NCI-H2107 treated with DMSO at 0.1 percent for 48 hours (cell line): ENCODE measurements around the gene OPRL1.

Source experiments
- DNase-seq: peaks from one replicate; lab custom pipeline; 2025; ENCODE audit not compliant: unreplicated experiment; lab: John Stamatoyannopoulos, UW

Gene OPRL1

DNA sequence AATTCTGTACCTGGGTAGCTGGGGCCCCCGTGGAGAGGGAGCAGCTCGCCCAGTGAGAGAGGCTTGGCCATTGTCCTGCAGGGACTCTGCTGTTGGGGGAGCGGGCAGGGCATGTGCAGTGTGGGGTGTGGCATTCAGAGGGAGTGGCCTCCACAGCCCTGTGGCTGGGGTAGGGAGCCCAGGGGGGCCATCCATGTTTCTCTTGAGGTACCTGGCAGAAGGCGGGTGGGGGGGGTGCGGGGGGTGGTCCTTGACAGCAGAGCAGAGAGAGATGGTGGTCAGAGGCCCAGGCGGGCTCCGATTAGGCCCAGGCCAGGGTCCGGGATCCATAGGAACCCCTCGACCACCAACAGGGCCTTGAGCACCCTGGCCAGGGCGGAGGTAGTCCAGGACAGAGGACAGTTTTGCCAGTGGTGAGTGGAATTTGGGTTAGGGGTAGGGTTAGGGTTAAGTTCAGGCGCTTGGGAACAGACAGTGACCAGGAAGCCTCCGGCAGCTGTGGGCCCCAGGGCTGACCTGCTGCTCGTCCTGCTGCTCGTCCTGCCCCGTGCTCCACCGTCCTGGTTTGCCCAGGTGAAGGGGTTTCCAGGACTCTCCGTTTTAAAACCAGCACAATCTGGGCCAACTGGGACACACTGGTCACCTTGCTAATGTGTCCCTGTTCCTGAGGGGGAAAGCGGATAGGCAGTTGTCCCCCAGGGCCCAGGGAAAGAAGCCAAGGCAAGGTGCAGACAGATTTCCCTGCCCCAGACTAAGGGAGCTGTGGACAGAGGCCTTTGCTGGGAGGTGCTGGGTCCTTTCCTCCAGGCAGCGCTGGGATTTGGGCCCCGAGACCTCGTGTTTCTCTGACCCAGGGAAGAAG, 59.5 kb downstream of the OPRL1 start:
- no peak for DNase-seq

DNA sequence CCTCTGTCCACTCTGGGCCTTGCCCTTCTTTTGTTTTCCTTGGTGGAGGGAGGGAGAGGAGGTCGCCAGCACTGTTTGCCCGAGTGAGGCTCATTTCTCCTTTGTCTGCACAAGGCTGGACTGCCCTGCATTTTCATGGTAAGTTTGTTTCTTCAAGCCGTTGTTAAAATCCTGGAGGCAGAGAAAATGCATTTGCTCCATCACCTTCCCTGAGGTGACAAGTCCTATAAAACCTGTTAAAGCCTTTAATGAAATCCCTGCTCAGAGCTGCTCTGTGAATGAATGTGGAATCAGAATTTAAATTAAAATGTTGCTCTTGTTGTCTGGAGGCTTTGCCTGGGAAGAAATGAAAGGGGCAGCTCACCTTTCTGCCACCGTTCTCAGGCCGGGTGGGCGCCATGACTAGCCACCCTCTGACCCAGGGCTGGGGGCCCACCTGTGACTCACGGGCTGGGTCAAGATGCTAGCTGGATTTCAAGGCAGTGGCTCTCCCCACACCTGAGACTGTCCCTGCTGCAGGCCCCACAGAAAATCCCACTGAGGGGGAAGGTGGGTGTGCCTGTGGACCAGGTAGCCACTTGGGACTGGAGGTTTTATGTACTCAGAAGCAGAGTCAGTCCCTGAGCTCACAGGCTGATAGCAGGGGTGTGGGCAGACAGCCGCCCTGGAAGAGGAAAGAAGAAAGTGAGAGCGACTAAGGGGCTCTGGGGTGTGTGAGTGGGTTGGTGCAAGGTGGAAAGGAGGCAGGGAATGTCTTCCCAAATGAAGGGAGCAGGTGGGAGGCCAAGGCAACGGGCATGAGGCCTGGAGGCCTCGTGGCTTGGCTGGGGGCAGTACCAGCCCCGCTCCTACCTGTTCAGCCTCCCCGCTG, 60.4 kb downstream of the OPRL1 start:
- DNase-seq: no peak

DNA sequence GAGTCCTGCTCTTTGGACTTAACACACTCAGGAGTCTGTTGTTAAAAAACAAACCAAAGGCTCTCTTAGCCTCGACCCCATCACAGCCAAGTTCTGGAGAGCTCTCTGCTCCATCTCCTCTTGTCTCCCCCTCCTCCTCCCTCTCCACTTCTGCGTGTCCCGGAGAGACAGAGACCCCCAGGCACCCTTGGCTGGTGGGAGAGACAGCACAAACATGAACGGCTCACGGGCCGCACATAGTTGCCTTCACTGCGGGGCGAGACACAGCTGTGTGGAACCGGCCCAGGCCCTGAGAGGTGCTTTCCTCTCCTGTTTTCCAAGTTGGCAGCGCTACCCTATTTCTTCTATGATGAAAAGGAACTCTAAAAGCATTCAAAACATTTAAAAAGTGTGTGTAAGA, 61.1 kb downstream of the OPRL1 start:
- DNase-seq: no peak

DNA sequence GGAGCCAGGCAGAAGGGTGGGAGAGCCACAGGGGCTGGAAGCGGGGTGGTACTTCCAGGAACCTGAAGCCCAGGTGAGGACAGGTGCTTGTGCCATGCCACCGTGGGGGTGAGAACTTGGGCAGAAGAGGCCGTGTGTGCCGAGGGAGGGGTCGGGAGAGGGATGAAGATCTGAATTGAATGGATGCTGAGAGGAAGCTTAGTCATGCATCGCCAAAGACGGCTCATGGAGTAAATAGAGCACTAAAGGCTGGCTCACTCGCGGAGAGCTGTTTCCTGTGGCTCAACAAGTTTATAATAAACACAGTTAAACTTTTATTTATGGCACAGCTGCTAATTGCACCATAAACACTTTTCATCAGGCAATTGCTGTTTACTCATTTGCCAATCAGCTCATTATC, 62.7 kb downstream of the OPRL1 start:
- DNase-seq: peak; percentile 79

DNA sequence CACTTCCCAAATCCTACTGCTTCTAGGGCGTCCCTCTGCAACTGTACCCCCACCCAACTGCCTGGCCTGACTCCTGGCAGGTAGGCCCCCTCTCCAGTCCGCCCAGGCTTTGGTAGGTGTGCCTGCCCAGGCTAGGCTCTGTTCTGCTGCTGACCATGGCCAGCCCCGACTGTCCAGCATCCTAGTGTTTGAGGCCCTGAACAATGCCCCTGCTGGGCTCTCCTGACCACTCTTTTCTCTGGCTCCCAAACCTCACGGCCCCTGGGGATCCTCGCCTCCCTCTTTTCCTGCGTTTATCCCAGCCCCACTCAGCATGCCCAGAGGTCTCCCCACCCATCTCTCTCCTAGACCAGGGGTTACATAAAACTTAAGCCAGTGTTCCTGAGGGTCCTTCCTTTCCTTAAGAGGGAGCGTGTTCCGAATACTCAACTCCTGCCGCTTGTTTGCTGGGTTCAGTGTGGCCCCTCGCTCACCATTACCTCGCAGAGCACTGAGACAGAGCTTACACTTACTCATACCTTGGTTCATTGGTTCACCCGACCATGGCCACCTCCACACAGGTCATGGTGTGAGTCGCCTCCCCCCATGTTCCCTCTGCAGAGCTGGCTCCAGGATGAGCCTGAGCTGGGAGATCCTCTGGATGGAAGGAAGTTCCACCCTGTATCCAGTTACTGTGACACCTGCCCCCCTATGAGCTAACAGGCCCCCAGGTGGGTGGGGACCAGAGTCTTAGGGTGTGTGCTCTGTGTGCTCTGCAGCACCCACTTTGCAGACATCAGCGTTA, 63.3 kb downstream of the OPRL1 start:
- DNase-seq: no peak

DNA sequence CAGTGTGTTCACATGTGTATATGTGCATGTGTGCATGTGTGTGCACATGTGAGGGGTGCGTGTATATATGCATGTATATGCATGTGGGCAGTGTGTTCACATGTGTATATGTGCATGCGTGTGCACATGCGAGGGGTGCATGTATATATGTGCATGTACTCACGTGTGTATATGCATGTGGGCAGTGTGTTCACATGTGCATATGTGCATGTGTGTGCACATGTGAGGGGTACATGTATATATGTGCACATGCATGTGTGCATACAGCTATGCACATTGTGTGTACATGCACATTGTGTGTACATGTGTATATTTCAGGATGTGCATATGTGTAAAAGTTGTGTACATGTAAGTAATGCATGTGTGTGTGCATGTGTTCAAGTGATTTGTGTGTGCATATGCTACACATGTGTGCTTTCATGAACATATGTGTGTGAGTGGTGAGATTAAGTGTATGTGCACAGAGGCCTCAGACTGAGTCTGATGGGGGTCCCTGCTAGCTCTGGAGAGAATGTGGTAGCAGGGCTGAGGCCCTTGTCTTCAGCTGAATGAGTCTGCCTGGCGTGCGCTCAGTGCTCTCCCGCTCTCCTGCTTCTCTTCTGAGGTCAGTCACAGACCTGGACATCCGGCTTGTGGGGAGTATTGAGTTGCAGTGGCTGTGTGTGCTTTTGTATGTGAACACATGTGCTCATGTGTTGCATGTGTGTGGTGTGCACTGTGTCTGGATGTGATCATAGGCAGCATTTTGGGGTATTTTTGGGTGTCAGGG, 64.4 kb downstream of the OPRL1 start:
- DNase-seq: no peak

DNA sequence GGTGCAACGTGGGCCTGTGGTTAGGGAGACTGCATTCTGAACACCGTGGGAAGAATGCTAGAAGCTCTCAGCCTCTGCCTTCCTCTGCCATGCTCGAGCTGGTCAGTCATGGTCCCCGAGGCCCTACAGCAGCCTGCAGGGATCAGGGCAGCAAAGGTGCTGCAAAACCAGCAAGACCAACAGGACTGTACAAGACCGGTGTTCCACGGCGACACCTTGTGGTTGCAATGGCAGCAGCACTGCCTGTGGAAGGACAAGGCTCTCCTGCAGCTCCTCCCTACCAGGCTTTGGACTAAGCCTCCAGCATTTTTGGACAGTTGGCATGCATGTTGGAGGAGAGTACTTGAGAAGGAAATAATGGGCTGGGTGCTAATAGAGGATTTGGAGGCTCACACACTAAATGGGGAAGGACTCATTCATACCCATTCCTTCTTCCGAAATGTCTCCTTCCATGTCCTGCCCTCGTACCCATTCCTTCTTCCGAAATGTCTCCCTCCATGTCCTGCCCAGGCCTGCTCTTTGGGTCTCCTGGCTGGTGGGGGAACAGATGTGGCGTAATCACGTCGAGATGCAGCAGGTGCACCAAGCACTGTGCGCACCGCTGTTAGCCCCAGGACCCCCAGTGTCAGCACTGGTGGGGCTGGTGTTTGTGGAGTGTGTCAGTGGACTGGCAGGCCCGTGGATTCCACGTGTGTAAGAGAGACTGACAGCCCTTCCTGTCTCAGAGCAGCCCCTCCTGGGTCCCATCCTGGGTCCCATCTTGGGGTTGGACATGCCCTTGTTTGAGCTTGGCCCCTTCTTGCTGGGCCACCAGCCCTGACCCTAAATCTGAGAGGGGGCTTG, 65.8 kb downstream of the OPRL1 start:
- DNase-seq: no peak

DNA sequence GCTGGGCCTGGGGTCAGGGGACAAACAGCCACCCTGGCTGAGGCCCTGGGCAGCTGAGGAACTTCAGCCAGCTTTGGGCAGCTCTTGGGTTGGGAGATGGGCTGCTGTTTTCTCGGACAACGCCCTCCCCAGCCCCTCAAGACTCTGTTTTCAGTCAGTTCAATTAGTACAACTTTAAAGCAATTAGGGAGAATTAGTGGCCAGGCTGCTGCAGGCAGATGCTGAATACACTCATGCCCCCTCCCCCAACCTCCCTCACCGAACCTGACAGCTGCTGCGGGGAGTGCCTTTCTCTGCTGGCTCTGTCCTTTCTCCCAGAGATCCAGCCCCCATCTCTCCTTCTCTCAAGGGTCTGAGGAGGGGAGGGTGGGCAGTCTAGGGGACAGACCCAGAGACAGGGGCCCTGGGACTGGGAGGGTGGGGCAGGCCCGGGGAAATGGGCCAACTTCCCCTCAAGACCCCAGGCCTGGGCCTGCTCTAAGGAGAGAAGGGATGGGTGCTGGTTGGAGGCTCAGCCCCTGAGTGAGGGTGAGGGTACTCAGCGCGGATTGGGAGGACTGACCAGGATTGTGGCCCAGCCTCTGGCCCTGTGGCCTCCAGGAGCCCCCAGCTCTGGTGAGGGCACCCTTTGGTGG, 66.5 kb downstream of the OPRL1 start:
- DNase-seq: peak; percentile 42

DNA sequence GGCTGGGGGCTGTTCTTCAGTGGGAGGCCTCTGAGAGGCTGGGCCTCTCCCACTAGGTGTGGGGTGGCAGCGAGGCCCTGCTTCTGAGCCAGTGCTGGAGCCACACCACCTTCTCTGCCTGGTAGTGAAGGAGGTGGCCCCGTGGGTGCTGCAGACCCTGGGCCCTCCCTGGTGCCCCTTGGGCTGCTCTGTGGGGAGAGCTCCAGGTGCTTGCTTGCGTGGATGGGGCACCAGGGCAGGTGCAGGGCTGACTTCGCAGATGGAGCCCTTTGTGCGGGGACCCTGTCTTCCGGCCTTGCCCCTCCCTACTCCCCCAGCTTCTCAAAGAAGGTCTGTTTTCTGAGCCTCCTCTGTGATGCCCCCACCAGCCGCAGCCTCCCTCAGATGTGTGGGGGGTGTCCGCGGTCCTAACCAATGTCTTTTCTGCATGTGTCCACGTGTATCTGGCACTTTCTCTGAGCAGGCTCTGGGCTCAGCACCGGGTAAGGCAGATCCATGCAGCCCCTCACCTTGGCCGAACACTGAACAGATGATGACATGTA, 67.1 kb downstream of the OPRL1 start:
- DNase-seq: no peak

DNA sequence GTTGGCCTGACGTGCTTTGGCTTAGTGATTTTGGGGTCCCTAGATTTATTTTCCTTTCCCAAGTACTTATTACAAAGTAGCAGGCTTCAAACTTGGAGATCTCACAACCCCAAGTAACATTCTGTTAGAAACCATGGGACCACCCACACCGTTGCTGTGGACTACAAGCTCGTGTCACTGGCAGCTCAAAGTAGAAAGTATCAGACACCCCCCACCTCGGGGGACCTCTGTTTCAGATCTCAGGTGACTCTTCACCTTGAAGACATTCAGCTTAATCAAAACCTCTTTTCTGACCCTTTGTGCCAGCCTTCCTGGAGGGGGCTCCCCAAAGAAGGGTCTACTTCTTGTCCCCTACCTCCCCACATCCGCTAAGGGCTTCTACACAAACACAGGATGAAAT, 68.7 kb downstream of the OPRL1 start:
- DNase-seq: no peak

DNA sequence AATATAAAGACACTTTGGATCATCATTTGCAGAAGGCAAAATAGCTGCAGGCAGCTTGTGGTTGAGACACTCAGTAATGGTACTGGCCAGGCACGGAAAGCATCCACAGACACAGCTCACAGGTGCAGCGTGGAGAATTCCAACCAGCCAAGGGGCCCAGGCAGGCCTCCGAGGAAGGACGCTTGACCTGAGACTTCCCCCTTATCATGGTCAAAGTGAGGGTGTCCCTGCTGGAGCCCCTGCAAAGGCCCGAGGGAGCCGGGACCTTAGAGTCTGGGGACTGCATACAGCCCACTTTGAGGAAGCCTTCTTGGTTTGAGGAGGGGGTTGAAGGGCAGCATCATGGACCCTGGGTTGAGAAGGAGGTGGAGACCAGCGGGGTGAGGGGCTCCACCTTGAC, 69.3 kb downstream of the OPRL1 start:
- DNase-seq: no peak

DNA sequence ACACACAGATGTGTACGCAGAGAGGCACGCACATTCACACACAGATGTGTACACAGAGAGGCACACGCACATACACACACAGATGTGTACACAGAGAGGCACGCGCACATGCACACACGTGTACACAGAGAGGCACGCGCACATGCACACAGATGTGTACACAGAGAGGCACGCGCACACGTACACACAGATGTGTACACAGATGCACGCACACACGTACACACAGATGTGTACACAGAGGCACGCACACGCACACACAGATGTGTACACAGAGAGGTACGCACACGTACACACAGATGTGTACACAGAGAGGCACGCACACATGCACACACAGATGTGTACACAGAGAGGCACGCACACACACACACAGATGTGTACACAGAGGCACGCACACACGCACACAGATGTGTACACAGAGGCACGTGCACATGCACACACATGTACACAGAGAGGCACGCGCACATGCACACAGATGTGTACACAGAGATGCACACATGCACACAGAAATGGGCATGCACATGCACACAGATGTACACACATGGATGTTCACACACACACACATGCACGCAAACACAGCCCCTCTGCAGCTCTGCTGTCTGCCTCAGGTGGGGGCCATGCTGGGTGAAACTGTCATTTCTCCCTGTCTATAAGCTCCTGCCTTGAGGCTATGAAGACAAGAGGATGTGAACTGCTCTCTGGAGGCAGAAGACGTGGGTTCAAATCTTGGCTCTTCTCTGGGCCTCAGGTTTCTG, 70.1 kb downstream of the OPRL1 start:
- no peak for DNase-seq
